Activated CD4-positive, alpha-beta T cell treated with anti-CD3 and anti-CD28 coated beads, Interleukin-2, amount 50 U/mL, for 16 hours (primary cell): Measurements from ENCODE around the gene PTPRK.

ENCODE experiments used
- DNase-seq: peaks from one replicate; pipeline ENCODE4 v3.0.0-alpha.2; 2020

Gene PTPRK

DNA sequence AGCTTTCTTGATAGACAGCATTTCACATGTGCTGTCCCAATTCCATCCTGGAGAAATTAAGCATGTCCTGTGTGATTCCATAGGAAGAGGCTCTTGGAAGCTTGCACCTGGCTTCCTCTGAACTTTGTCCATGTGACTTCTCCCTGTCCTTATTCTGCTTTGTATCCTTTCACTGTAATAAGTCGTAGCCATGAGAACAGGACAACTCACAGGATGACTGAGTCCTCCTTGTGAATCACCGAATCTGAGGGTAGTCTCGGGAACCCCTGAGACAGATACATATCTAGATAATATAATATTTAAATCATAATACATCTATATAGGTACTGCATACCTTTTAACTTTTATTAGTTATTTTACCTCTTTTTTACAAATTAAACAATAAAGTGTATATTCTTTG, 462.9 kb downstream of the PTPRK start:
- DNase-seq = no peak

DNA sequence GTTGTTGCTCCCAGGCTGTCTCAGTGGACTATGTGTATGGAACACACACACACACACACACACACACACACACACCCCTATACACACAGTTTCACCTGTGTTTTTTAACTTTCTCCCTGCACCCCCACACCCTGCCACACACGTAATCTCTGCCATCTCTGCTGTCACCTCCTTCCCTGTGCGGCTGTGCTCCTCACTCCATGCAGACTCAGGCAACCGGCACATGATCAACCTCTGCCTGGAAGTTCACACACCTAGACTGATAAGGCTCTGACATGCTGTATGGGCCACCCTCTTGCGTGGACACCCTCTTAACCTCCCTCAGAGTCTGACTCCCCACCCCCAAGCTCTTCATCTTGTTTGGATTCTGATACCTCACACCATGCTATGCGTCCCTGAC, 467.3 kb downstream of the PTPRK start:
- DNase-seq = no peak

DNA sequence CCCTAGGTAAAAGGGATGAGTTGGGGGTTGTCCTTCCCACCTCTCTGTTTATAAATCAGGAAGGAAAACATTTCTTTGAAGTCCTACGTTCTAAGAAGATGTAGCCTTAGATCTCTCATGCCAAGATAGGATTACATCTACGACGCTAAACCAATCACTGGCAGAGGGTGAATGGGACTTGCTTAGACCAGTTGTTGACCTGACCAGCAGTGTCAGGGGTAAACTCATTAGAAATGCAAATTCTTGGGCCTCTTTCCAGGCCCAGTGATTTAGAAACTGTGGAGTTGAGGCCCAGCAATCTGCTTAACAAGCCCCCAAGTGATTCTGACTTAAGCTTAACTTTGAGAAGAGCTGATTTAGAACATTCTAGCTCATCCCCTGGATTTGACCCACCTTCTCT, 472.4 kb downstream of the PTPRK start:
- DNase-seq = no peak

DNA sequence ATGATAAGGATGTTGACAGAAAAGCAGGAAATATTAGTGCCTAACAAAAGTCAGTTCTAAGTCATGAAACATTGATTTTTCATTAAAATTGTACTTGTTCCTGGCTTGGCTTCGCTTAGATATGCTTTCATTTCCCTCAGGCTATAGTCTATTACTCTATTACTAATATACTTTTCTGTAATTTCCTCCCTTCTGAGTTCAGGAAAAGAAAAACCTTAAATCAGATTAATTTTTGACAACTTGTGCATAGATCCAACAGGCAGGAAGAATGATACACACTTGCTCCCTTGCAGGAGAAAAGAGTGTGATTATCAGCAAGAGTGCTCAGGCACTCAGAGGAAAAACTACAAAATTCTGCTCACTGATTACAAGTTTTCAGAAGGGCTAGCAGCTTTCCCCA, 474.4 kb downstream of the PTPRK start:
- no peak for DNase-seq

DNA sequence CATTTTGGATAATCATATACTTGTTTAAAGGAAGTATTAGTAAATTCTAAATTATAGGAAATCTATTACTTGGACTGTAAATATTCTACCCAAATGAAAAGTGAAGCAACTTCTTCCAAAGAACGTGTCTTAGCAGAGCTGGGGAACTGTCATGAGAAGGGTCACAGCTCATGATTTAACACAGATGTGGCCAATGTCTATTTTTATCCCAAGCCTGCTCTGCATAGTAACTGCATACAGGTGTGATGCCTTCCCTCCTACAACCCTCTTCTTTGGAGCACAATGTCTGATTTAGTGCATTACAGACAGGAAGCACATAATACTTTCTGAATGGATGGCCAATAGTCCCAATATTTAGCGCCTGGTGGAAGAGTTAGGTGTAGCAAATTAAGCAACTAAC, 480.9 kb downstream of the PTPRK start:
- DNase-seq = no peak

DNA sequence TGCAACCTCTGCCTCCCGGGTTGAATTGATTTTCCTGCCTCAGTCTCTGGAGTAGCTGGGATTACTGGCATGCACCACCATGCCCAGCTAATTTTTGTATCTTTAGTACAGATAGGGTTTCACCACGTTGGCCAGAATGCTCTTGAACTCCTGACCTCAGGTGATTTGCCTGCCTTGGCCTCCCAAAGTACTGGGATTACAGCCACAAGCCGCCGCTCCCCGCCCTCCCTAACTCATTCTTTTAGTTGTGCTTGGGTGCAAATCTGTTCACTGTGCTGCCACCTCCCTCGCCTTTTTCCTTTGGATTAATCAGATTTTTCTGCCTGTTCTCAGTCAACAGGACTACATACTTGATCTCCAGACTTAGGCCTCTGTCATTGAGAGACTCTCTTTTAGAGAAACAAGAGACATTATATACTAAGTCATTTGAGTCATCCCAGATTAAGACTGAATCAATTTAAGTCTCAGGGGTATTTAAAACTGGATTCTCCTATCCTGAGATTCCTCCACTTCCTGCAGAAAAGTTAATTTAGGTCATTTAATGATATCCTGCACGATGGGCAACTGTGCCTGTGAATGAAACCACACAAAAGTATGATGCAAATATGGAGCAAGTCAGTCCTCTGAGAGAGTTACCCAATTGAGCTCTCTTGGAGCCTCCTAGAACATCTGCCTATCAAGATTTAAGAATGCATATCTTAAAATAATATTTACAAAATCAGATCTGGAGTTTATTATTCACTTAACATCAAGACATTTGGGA, 483.4 kb downstream of the PTPRK start:
- DNase-seq = no peak

DNA sequence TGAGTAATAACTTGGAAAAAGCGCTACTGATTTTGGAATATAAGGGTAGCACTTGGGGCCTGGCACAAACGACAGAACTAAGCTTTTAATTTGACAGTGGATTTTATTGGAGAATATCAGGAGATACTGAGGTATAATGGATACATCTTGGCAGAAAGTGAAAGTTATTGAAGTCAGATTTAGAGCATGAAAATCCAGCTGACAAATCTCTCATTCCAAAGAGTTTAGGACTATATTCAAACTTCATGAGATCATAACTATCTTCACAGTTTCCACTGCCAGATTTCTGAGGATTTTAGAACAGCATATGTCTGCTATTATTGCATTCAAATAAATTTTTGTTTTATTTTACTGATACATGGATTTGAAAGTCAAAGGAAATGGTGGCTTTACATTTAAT, 487.2 kb downstream of the PTPRK start:
- no peak for DNase-seq

DNA sequence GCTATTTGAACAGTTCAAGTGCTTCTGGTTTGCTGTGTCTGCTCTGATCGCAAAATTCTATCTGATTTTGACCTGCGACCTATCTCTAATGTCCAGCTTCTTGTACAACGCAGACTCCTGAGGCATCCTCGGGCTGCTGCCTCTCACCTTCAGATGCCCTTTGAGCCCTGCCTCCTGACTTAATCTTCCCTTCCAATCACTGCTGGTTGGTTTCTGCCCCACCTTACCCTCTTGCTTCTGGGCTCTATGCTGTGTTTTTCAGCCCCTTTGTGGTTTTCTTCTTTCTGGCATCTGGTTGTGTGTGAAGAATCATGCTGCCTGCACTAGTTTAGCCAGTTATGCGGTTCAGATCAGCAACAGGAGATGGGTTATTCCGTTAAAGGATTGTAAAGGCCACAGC, 488.4 kb downstream of the PTPRK start:
- DNase-seq = no peak

DNA sequence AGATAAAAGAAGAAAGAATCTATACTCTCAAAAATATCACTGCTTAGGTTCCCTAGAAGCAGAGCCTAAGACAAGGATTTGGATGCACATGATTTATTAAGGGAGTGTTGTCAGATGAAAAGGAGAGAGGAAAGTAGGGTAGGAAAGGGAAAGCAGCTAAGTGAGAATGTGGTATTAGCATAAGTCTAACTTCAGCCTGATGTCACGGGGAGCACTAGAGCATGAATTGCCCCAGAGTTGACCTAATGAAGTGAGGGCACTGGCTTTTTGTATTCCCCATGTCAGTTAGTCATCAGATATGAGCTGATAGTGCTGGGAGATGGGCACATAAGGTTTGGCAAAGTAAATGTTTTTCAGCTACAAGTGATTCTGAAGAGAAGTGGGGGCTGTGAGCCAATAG, 490.6 kb downstream of the PTPRK start:
- no peak for DNase-seq

DNA sequence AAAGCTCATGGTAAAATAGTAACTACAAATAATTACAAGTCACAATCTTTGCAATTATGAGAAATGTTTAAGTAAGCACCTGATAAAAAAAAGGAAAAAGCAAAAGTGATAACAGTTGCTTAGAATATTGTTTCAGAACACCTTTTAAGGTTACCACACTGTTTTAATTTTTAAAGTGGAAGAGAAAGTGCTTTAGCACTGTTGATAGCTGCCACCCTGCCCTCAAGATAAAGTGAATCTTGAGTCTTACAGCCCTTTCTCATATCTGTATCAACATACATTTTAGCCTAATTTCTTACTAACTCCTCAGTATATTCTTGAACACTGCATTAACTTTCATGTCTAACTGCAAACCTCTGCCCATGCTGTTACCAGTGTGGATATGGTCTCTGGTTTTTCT, 492.2 kb downstream of the PTPRK start:
- no peak for DNase-seq

DNA sequence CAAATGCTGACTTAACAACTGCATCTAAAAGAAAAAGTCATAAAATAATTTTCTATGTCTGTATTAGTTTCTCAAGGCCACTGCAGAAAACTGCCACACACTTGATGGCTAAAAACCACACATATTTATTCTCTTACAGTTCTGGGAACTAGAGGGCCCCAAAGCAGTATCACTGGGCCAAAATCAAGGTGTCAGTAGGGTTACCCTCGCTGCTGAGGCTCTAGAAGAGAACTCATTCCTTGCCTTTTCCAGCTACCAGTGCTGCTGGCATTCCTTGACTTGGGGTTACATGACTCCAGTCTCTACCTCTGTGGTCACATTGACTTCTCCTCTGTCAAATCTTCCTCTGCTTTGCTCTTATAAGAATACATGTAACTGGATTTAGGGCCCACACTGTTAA, 494.9 kb downstream of the PTPRK start:
- no peak for DNase-seq

DNA sequence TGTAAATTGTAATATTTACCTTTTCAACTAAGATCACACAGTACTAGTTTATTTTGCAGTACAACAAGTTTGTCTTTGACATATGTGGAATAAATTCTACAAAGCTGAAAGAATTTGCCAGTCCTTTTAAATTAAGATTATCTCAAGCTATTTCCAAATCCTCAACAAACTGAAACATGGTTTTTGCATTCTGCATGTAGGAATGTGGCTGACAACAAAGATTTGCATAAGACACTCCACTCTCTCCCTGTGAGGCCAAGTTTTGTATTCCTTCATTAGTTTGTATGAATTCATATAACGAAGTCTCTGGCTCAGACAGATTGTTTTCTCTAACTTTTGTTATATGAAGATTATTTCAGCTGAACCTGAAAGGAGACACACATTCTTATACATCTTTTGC, 495.4 kb downstream of the PTPRK start:
- no peak for DNase-seq

DNA sequence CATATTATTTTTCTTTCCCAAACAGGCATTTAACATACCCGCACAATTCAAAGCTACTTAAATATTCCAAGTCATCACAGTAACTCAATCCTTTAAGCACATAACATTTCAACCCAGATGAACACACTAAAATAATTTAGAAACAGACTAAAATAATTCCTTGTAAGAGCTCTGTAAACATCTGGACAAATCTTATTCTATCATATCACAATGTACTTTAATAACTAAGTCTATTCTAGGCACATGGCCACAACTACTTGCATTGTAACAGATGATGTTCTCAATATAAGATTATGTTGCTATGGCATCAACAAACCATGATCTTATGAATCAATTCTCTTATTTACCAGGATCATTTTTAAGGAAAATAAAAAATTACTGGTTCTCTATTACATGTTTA, 496.4 kb downstream of the PTPRK start:
- no peak for DNase-seq

DNA sequence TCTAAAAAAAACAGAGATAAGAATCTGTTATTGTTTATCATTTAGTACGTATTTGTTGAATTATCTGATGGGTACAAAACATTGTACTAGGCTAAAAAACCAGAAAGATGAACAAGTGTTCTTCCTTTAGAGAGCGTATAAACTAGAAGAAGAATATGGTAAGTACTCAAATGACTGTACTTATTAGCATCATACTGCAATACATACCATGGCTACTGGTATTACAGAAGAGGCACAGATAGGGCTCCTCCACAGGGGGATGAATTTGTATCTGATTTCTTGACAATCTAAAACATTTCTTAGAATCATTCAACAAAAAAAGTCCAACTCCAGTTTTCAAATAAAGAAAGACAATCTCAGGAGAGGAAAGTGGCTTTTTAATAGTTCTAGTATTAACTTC, 501.6 kb downstream of the PTPRK start:
- no peak for DNase-seq

DNA sequence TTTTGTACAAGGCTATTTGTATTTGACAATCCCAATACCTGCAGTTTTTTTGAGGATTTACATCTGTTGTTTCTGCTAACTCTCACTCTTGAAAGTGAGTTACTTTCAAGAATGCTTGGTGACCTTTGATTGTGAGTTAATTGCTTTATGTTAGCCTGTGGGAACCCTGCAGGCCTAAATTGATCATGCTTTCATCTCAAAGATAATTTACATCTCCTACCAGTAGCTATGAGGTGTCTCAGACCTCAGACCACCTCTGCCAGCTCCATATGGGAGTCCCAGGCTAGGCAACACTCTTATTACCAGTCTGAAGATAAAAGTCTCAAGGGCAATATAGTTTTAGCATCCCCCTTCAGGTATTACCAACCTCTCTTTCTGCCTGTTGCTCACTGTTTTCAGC, 503.1 kb downstream of the PTPRK start:
- DNase-seq = no peak

DNA sequence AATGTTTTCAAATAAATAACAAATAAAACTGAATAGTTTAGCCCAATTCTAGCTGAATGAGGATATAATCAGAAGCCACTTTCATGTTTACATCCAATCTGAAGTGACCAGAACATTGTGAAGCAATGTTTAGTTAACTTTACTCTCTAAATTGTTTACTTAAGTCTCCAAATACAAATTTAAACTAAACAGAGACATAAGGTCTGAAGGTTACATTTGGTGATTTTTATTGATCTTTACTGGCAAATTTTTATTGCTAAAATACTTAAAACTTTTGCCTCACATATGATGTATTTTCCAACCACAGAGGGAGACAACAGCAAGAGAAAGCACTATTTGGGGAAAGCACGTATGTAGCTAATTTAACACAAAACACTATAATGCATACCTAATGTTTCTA, 512.7 kb downstream of the PTPRK start:
- no peak for DNase-seq

DNA sequence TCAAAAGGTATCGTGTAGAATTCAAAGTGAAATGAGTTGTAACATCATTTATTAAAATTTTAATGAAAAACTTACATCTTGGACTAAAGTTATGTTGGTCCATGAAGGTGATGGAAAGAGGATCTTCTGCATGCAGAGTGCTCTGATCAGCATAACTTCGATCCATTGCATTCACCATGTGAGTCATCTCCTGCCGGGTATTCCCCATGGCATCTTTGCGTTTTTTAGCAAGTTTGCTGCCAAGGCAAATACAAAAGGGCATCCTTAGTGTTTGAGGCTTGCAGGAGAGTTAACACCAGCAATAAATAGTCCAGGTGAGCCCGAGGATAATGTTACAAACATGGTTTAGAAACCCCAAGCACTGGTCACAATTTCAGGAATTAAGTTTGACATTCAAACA, 515.4 kb downstream of the PTPRK start:
- DNase-seq = no peak

DNA sequence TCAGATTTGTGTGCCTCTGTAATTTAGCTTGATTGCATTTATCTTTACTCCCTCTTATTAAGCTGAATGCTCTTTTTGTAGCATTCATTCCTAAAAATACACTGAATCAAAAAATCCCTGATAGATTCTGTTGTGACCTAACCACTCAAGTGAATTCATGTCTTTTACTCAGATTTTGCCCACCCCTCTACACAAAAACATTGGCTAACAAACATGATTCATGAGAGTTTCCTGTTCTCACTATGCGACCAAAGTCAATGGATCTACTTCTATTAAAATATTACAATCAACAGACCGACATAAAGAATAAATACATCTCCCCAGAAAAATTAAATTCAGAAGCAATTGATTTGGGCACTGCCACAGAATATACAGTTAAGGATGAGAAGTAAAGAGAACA, 520.0 kb downstream of the PTPRK start:
- DNase-seq = no peak

DNA sequence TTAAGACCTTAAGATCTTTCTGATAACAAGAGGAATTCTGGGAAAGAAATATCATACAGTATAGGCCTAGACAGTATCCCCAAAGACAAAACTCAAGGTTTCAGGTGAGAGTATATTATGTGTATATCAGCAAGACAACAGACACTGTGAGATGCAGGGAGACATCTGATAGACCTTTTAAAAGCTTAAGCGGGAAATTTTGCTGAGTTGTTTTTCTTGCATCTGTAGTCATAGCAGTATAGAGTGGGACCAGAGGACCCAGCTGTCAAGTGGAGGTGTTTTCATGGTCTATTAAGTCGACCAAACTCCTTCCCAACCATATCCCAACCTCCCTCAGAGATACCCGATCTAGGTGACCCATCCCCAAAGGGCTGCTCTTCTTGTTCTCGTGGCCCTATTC, 521.4 kb downstream of the PTPRK start:
- DNase-seq = no peak

DNA sequence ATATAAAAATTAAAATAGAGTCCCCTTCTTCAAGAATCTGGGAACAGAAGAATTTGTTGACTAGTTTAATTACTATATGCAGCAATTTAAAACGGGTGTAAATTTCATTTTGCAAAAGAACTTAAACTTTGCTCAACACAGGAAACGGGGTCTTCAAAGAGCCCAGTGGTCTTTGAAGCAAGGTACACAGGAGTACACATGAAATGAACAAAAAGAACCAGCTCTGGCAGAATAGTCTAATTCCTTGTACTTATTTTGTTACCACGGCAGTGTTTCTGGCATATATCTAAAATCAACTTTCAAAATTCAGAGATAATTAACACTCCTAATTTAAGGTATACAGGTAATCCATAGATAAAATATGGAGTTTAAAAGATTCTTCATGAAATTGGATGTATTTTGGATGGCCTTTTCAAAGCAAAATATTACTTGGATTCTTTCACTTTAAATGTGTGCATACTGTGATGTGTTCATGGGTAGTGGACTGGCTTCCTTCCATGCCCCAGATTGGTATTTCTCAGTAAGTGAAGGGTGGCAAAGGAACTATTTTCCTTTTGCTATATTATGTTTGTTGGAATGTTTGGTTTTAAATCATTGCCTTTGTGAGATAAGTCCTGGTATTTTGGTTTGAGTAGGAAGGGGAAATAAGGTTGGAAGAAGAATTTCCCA, 522.8 kb downstream of the PTPRK start:
- no peak for DNase-seq

DNA sequence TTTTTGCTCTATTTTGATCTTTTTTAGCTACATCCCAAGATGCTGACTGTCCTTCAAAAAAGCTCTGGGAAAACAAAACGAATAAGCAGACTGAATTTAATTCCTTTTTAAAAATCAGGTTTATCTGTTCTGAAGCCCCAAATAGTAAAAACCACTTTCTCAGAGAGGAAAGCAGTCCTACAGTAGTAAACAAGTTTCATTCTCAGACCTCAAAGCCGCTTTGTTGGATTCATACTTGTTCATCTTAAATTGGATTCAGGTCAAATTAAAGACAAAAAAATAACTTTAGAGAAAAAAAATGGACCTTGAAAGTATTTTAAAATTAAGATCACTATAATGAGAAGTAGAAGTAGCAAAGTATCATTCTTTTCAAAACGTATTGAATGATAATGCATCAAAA, 523.5 kb downstream of the PTPRK start:
- no peak for DNase-seq

DNA sequence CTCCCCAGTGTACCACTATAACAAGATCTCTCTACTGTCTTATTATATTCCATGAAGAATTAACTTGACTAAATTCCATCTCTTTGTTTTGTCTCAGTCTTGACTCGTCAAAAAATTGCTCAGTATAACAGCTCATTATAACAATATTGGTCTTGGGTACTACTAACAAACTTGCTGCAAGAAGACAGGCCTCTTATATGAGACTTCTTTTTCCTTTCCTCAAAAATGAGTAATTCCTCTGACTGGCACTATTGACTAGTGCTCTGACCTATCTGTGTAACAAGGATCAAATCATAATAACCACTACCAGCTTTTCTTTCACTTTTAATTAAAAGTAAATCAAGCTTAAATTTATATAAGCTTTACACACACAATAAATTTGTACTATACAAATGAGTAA, 528.3 kb downstream of the PTPRK start:
- no peak for DNase-seq

DNA sequence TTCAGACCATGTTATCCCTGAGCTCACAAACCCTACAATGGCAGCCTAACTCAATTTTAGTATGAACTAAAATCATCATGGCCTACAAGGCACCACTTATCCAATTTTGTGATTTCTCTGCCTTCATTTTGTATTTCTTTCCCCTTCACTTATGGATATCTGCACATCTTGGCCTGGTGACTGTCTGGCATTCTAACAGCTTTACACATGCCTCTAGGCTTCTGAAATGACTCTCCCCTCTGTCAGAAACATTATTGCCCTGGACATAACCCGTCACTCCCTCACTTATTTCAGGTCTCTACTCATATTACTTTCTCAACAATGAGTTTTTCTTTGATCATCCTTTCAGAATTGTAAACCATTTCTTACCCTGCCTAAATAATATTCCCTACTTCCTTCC, 530.3 kb downstream of the PTPRK start:
- no peak for DNase-seq

DNA sequence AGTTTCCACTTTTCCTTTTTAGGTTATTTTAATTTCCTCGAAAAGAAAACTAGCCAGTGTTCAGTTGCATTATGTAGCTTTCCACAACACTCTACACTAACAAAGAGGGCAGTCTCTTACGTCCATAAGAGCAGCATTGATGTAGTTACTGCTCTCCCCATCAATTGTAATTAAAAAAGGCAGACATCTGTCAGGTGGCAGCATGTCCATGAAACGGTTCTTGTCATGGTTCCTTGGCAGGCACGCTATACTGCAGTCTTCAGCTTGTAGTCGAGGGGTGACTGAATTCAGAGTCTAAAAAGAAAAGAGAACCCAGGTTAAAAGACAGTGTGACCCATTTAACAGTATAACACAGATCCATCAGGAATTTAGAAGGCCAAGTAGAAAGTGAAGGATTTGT, 539.4 kb downstream of the PTPRK start:
- DNase-seq = no peak

DNA sequence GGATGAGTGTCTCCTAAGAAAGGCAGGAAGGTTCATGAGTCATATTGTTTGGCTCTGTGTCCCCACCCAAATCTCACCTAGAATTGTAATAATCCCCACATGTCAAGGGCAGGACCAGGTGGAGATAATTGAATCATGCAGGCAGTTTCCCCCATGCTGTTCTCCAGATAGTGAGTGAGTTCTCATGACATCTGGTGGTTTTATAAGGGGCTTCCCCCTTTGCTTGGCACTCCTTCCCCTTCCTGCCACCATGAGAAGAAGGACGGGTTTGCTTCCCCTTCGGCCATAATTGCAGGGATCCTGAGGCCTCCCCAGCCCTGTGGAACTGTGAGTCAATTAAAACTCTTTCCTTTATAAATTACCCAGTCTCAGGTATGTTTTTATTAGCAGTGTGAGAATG, 542.2 kb downstream of the PTPRK start:
- peak; percentile 23 for DNase-seq
